BE2C (cell line): ENCODE measurements around the gene NOBOX.

Experiments used
- DNase-seq: peaks from one replicate; pipeline ENCODE4 v3.0.0-alpha.2; 2020
- H3K27me3 ChIP-seq: fragments of 250-450 bp; sonication (Bioruptor Pico); 2 replicates; pipeline ENCODE4 v1.5.1; 2020; ENCODE audit warnings: mild to moderate bottlenecking
- H3K36me3 ChIP-seq: fragments of 250-450 bp; sonication (Bioruptor Pico); 2 replicates; pipeline ENCODE4 v1.5.1; 2020; ENCODE audit warnings: mild to moderate bottlenecking
- H3K4me1 ChIP-seq: fragments of 250-450 bp; sonication (Bioruptor Pico); 2 replicates; pipeline ENCODE4 v1.5.1; 2020
- H3K4me3 ChIP-seq: 2 replicates; pipeline ENCODE4 v1.5.1; 2011; ENCODE audit warnings: low read depth, low read length
- H3K9me3 ChIP-seq: fragments of 250-450 bp; sonication (Bioruptor Pico); 2 replicates; pipeline ENCODE4 v1.5.1; 2020
- TF ChIP-seq, protein P1 (sequence below): IDR thresholded peaks from 2 replicates; pipeline ENCODE4 v1.5.1; 2012; ENCODE audit warnings: mild to moderate bottlenecking, low read depth, low read length

NOBOX gene

DNA sequence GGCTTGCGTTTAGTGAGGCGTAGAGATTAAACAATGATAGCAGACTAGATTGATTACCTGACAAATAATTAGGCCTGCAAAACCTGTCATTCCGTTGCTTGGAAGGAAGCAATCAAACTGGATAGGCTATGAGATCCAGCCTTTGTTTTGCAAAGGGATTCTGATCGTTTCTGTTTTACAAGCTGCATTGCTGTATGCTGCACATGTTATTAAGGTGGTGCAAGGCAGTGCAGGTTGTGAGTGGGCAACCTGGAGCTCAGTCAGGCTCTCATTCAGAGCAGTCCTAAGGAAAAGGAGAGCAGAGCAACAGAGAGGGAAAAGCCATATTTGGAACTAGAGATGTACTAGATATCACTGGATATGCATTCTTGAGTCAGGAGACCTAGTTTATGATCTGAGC, 6.9 kb upstream of the NOBOX start:
- H3K27me3 ChIP-seq, result no peaks in the 10 kb centered on the region
- H3K9me3 ChIP-seq, result no peaks in the 10 kb centered on the region
- TF ChIP-seq, protein P1, sequence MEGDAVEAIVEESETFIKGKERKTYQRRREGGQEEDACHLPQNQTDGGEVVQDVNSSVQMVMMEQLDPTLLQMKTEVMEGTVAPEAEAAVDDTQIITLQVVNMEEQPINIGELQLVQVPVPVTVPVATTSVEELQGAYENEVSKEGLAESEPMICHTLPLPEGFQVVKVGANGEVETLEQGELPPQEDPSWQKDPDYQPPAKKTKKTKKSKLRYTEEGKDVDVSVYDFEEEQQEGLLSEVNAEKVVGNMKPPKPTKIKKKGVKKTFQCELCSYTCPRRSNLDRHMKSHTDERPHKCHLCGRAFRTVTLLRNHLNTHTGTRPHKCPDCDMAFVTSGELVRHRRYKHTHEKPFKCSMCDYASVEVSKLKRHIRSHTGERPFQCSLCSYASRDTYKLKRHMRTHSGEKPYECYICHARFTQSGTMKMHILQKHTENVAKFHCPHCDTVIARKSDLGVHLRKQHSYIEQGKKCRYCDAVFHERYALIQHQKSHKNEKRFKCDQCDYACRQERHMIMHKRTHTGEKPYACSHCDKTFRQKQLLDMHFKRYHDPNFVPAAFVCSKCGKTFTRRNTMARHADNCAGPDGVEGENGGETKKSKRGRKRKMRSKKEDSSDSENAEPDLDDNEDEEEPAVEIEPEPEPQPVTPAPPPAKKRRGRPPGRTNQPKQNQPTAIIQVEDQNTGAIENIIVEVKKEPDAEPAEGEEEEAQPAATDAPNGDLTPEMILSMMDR, result no peak
- no peaks in the 10 kb centered on the region for H3K36me3 ChIP-seq
- no peak for DNase-seq
- H3K4me1 ChIP-seq, result no peaks in the 10 kb centered on the region
- H3K4me3 ChIP-seq, result no peak overlapping the region

DNA sequence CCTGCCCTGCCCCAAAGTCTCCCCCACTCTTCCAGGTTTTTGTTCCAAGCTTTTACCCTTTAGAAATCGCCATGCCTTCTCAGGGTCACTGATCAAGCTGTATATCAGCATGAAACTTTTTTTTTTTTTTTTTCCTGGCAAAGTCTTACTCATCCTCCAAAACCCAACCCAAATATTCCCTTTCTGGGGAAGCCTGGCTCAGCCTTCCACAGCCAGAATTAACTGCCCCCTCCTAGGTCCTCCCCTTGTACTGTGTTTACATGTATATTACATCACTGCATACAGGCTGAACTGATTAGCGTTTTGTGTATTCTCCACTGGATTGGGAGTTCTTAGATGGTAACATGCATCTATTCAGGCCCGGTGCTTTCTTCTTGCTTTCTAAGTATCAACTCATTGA, 4.6 kb upstream of the NOBOX start:
- DNase-seq, result no peak
- TF ChIP-seq, protein P1, result no peak

DNA sequence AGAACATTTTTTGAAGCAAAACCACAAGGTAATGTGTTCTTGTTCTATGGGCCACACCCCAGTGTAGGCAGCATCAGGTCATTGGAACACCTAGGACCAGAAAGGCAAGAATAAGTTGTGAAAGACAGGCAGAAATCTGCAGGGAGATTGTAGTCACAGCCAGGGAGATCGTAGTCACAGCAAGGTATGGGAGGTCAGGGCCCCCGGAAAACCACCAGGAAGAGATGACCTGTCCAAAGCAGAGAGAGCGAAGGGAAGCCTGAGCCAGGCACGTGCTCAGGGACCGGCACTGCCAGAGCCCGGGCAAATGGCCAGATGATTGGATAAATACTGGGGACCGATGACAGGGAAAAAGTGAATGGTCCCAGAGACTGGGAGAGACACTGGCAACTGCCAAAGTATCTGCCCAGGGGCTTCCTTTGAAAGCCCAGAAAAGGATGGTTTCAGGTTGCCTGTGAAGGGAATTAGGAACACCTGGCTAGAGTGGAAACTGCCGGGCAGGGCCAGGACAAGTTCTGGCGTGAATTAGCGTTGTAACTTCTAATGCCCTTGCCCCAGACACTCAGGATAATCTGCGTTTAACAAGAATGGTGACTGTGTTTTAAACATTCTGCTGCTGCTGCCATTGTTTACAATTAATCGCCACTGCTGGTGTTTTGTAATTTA, 3.9 kb upstream of the NOBOX start:
- no peaks in the 10 kb centered on the region for H3K4me1 ChIP-seq
- H3K9me3 ChIP-seq, result no peaks in the 10 kb centered on the region
- TF ChIP-seq, protein P1, result no peak
- no peaks in the 10 kb centered on the region for H3K27me3 ChIP-seq
- no peak overlapping the region for H3K4me3 ChIP-seq
- DNase-seq, result no peak
- H3K36me3 ChIP-seq, result no peaks in the 10 kb centered on the region

More for the DNA sequence above, 4.6 kb upstream of the NOBOX start:
- Histone ChIP-seq H3K27me3 (no peaks in the 10 kb centered on the region), H3K4me3 (no peak overlapping the region), H3K4me1 (no peaks in the 10 kb centered on the region), H3K9me3 (no peaks in the 10 kb centered on the region), H3K36me3 (no peaks in the 10 kb centered on the region)

DNA sequence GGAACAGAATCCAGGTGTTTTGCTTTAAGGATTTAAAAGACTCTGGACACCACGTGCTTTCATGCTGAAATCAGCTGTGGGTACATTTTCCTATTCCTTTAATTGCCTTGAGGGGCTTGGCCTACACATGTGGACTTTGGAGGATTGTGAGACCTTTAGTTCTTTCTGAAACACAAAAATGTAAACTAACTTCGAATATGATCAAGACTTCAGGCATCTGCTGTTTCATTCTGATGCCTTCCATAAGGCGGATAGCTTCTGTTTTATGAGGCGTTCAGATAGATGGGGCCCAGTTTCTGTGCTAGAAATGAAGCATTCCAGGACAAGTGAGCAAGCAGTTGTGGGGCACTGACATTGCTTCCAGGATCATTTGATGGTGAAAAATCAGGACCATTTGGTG, 1.5 kb upstream of the NOBOX start:
- DNase-seq, result no peak
- TF ChIP-seq, protein P1, result no peak
- Histone ChIP-seq H3K9me3 (no peaks in the 10 kb centered on the region), H3K36me3 (no peaks in the 10 kb centered on the region), H3K27me3 (no peaks in the 10 kb centered on the region), H3K4me3 (no peak overlapping the region), H3K4me1 (no peaks in the 10 kb centered on the region)

DNA sequence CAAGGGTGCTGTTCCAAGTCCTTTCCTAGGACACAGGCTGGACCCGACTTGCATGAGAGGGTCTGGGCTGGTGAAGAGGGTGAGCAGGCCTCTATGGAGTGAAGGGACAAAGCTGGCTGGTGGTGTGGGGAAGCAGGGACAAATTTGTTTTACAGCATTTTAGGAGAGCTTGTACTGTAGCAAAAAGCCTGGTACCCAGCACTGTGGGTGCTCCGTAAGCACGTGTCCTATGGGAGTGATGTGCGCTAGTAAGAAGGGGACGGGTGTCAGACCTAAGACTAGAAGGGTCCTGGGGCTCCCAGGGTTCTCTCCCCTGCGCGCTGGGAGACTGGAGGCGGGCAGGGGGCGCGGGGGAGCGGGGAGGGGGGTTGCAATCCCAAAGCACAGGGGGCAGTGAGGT, 391 bp downstream of the NOBOX start:
- TF ChIP-seq, protein P1, result no peak
- H3K27me3 ChIP-seq, result no peaks in the 10 kb centered on the region
- H3K4me3 ChIP-seq, result no peak overlapping the region
- no peaks in the 10 kb centered on the region for H3K4me1 ChIP-seq
- DNase-seq, result no peak
- no peaks in the 10 kb centered on the region for H3K9me3 ChIP-seq
- H3K36me3 ChIP-seq, result no peaks in the 10 kb centered on the region

DNA sequence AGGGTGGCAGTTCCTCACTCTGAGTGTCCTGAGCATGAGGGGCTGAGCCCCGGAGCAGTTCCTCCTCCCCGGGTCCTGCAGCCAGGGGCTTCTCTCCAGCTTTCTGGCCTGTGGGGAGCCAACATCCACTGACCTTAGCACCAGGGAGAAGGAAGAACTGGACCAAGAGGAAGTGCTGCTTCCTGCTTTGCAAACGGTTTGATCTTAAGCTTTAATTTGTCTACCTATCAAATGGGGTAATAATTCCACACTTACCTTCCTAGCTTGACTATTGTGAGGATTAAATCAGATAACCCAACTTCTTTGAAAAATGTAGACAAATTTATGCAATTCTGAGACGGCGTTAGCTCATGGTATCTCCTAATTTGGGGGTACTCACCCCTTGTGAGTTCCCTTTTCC, 2.0 kb downstream of the NOBOX start:
- Histone ChIP-seq H3K27me3 (no peaks in the 10 kb centered on the region), H3K36me3 (no peaks in the 10 kb centered on the region), H3K4me3 (no peak overlapping the region), H3K9me3 (no peaks in the 10 kb centered on the region), H3K4me1 (no peaks in the 10 kb centered on the region)
- TF ChIP-seq, protein P1, result no peak
- DNase-seq, result no peak
